GM23248 (cell line): ENCODE measurements around the gene ISCU. TPM values are rescaled to one million over a fixed set of nuclear protein-coding genes. Genes with fewer than 3 reads are reported as not detected.

Experiments
- DNase-seq: peaks from one replicate; pipeline ENCODE4 v3.0.0-alpha.2; 2015
- H2AFZ ChIP-seq: fragments of 200-600 bp; sonication (generic); 2 replicates; pipeline ENCODE4 v1.6.1; 2016; ENCODE audit warnings: antibody characterized with exemption
- H3F3A ChIP-seq: fragments of 200-600 bp; sonication (generic); 2 replicates; pipeline ENCODE4 v1.6.1; 2016; ENCODE audit warnings: mild to moderate bottlenecking, antibody characterized with exemption, mixed run types; ENCODE audit not compliant: insufficient read depth
- H3K27ac ChIP-seq: fragments of 200-600 bp; sonication (generic); 2 replicates; pipeline ENCODE4 v1.5.1; 2016; ENCODE audit warnings: mild to moderate bottlenecking
- H3K27me3 ChIP-seq: fragments of 200-600 bp; sonication (generic); replicated peaks from 2 replicates; pipeline ENCODE4 v1.6.1; 2016; ENCODE audit warnings: mild to moderate bottlenecking; ENCODE audit not compliant: insufficient read depth
- H3K36me3 ChIP-seq: fragments of 200-600 bp; sonication (generic); 2 replicates; pipeline ENCODE4 v1.6.1; 2016; ENCODE audit warnings: low read depth, mild to moderate bottlenecking
- H3K4me1 ChIP-seq: fragments of 200-600 bp; sonication (generic); 2 replicates; pipeline ENCODE4 v1.6.1; 2016; ENCODE audit warnings: mild to moderate bottlenecking; ENCODE audit not compliant: insufficient read depth
- H3K4me2 ChIP-seq: fragments of 200-600 bp; sonication (generic); one replicate; pipeline ENCODE4 v1.6.1; 2016; ENCODE audit warnings: mild to moderate bottlenecking; ENCODE audit not compliant: unreplicated experiment
- H3K4me3 ChIP-seq: fragments of 200-600 bp; sonication (generic); 2 replicates; pipeline ENCODE4 v1.5.1; 2016; ENCODE audit warnings: mild to moderate bottlenecking
- H3K79me2 ChIP-seq: fragments of 200-600 bp; sonication (generic); 2 replicates; pipeline ENCODE4 v1.6.1; 2016; ENCODE audit warnings: mild to moderate bottlenecking; ENCODE audit not compliant: insufficient read depth
- H3K9ac ChIP-seq: fragments of 200-600 bp; sonication (generic); 2 replicates; pipeline ENCODE4 v1.6.1; 2016; ENCODE audit warnings: mild to moderate bottlenecking
- H3K9me2 ChIP-seq: fragments of 200-600 bp; sonication (generic); 2 replicates; pipeline ENCODE4 v1.6.1; 2016; ENCODE audit warnings: mixed run types, mild to moderate bottlenecking, moderate library complexity; ENCODE audit not compliant: insufficient read depth
- H3K9me3 ChIP-seq: fragments of 200-600 bp; sonication (generic); one replicate; pipeline ENCODE4 v1.6.1; 2017; ENCODE audit warnings: low read depth
- H4K20me1 ChIP-seq: fragments of 200-600 bp; sonication (generic); 2 replicates; pipeline ENCODE4 v1.6.0; 2016; ENCODE audit not compliant: insufficient read depth
- EZH2 ChIP-seq: fragments of 200-600 bp; sonication (generic); IDR thresholded peaks from 2 replicates; pipeline ENCODE4 v1.6.1; 2018; ENCODE audit warnings: antibody characterized with exemption, mild to moderate bottlenecking; ENCODE audit not compliant: insufficient read depth, poor library complexity, severe bottlenecking
- EZH2phosphoT487 ChIP-seq: fragments of 200-600 bp; sonication (generic); IDR thresholded peaks from 2 replicates; pipeline ENCODE4 v1.6.1; 2018; ENCODE audit warnings: antibody characterized with exemption, moderate library complexity, mild to moderate bottlenecking, low read depth; ENCODE audit not compliant: insufficient read depth
- WGBS, 2 experiments: methylation state at CpG; one replicate each; pipeline ENCODE4 v1.1.6; 2015 to 2017; ENCODE audit warnings: low lambda C conversion rate in 2 of 2, low coverage in 1 of 2; ENCODE audit errors: missing lambda C conversion rate in 2 of 2; 5-methylcytosine and 5-hydroxymethylcytosine counted together
- in situ Hi-C: fragments of 300-500 bp; cut with MboI; formaldehyde crosslinking; loops from 2 replicates; pipeline ENCODE4 v1.15.0; 2020
- polyA plus RNA-seq: library from polyadenylated mRNA; unstranded; fragments of >200 nt; fragmentation: Nextera tagmentation; extraction: Ambion mirVana; gene quantifications from 2 replicates; pipeline ENCODE4 v1.2.1, GENCODE V29; 2016
- total RNA-seq: library from RNA; depleted of rRNA; stranded (reverse); fragments of >200 nt; shearing (Covaris generic); gene quantifications from 2 replicates; pipeline ENCODE4 v1.2.3, GENCODE V29; 2014

ISCU gene
- total and polyA plus RNA-seq, 2 experiments from 2014 or later = 159 to 237 TPM

DNA sequence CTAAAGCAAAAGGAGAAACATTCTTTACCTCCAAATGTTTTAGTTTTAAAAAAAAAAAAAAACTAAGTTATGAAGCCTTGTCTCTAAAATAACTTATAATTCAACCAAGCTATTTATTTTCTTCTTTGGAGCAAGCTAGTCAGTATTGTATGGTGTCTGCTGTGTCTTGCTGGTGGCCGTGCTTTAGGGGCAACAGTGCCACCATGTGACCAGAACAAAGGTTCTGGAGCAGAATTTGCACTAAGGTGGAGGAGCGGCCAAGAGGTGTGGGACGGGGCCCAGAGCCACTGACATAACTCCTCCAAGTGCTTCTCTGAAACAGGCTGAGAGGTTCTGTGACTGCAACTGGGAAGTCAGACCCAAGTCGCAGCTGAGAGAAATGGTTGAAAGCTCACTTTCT, 42.8 kb upstream of the ISCU start:
- Histone ChIP-seq H3K27me3 (no peaks in the 10 kb centered on the region), H3K4me2 (no peak overlapping the region), H3K36me3 (peaks cover 40% of the 10 kb centered on the region), H3K4me1 (peaks cover 16% of the 10 kb centered on the region), H4K20me1 (no peaks in the 10 kb centered on the region; the same call in 1 of the 2 replicates), H3K9ac (no peak overlapping the region), H3K9me2 (no peaks in the 10 kb centered on the region), H3K9me3 (no peaks in the 10 kb centered on the region), H3K4me3 (no peak overlapping the region), H2AFZ (no peak overlapping the region), H3K27ac (no peak overlapping the region), H3K79me2 (peaks cover 8% of the 10 kb centered on the region; the same call in 1 of the 2 replicates), H3F3A (peaks cover 7% of the 10 kb centered on the region; the same call in 1 of the 2 replicates)
- TF ChIP-seq EZH2phosphoT487 (no peak), EZH2 (no peak)
- 64 to 74% methylated on average over 4 of the region's 4 CpGs for WGBS, 2 experiments
- peak; percentile 19 for DNase-seq
- in situ Hi-C loops = no loop called here

DNA sequence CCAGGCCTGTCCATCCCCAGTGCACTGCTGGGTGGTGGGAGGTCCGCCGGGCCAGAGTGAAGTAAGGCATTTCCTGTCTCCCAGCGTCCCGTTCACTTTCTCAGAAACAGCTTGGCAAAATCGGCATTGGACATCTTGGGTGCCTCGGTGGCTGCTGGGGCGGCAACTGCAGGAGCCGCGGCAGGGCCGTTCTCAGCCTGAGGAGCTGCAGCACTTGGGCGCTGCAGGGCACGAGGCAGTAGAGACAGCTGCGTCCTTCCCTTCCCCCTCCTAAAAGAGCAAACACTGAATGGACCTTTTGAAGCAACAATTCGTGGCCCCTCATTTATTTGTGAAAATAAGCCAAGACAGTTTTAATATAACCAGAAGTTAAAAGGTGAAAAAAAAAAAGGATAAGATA, 39.0 kb upstream of the ISCU start:
- H3K4me1 ChIP-seq = peaks cover 20% of the 10 kb centered on the region
- H3F3A ChIP-seq = peaks cover 35% of the 10 kb centered on the region
- H3K79me2 ChIP-seq = no peaks in the 10 kb centered on the region
- no peaks in the 10 kb centered on the region for H3K9me2 ChIP-seq
- TF ChIP-seq EZH2phosphoT487 (no peak), EZH2 (no peak)
- in situ Hi-C loops = no loop called here
- 78 to 81% methylated on average over 14 of the region's 14 CpGs for WGBS, 2 experiments
- no peak overlapping the region for H2AFZ ChIP-seq
- no peak overlapping the region for H3K4me3 ChIP-seq
- no peak overlapping the region for H3K4me2 ChIP-seq
- H3K36me3 ChIP-seq = peaks cover 49% of the 10 kb centered on the region
- H3K27me3 ChIP-seq = no peaks in the 10 kb centered on the region
- no peak overlapping the region for H3K27ac ChIP-seq
- no peak overlapping the region for H3K9ac ChIP-seq
- H3K9me3 ChIP-seq = no peaks in the 10 kb centered on the region
- DNase-seq = no peak
- H4K20me1 ChIP-seq = no peaks in the 10 kb centered on the region; the same call in 1 of the 2 replicates

GRCh38 chr12:108525681-108526080, 36.7 kb upstream of the ISCU start:
- Histone ChIP-seq H4K20me1 (no peaks in the 10 kb centered on the region), H3F3A (peaks cover 35% of the 10 kb centered on the region), H3K4me2 (peak overlapping the region; percentile 29), H2AFZ (no peak overlapping the region), H3K4me3 (no peak overlapping the region), H3K36me3 (peaks cover 53% of the 10 kb centered on the region; the same call in 1 of the 2 replicates), H3K9me3 (no peaks in the 10 kb centered on the region), H3K27ac (peak overlapping the region; percentile 72), H3K4me1 (peaks cover 11% of the 10 kb centered on the region), H3K79me2 (peaks cover 5% of the 10 kb centered on the region; the same call in 1 of the 2 replicates), H3K9me2 (no peaks in the 10 kb centered on the region), H3K9ac (peak overlapping the region; percentile 39; the same call in 1 of the 2 replicates), H3K27me3 (no peaks in the 10 kb centered on the region)
- TF ChIP-seq EZH2 (no peak), EZH2phosphoT487 (no peak)
- WGBS, 2 experiments = 18 to 27% methylated on average over 5 of the region's 5 CpGs
- in situ Hi-C loops = no loop called here
- peak; percentile 89 for DNase-seq

DNA sequence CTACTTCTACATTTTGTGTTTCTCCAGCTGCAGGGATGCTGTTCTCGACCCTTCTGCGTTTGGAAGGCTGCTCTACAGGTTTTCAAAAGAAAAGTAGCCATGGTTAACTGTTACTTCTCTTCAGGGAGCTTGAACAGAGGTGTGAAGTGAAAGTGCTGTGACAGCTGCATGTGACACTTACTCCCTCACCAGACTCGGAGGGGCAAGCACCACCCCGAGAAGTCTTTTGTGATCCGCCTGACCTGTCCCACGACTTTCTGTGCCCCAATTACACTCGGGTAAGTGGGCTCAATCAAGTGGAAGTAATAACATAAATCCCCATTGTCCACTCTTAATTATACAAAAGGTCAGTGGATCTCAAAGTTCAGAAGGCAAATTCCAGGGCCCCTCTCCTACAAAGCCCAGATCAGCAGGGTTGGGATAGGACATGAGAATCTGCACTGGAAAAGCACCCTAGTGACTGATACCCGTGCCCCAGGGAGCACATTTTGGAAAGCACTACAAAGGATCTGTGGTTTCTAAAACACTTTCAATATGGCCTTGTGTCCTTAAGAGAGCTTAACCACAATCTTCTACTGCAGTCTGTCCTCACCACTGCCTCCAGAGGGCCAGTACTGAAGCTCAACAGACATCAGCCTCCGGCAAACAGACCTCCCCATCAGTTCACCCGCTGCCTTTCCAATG, 35.8 kb upstream of the ISCU start:
- H3K9ac ChIP-seq = no peak overlapping the region
- in situ Hi-C loops = no loop called here
- H3F3A ChIP-seq = peaks cover 32% of the 10 kb centered on the region
- H4K20me1 ChIP-seq = no peaks in the 10 kb centered on the region
- peak; percentile 61 for DNase-seq
- H3K27ac ChIP-seq = peak overlapping the region; percentile 8; the same call in 1 of the 2 replicates
- no peaks in the 10 kb centered on the region for H3K9me3 ChIP-seq
- peaks cover 5% of the 10 kb centered on the region; the same call in 1 of the 2 replicates for H3K79me2 ChIP-seq
- no peak overlapping the region for H2AFZ ChIP-seq
- WGBS, 2 experiments = 74 to 77% methylated on average over 10 of the region's 10 CpGs
- H3K4me2 ChIP-seq = no peak overlapping the region
- peaks cover 11% of the 10 kb centered on the region for H3K4me1 ChIP-seq
- no peaks in the 10 kb centered on the region for H3K9me2 ChIP-seq
- no peak for TF ChIP-seq EZH2
- TF ChIP-seq EZH2phosphoT487 = no peak
- peaks cover 51% of the 10 kb centered on the region for H3K36me3 ChIP-seq
- H3K27me3 ChIP-seq = no peaks in the 10 kb centered on the region
- no peak overlapping the region for H3K4me3 ChIP-seq

- Histone ChIP-seq H3K4me3 (no peak overlapping the region), H3K9ac (no peak overlapping the region), H3K36me3 (peaks cover 47% of the 10 kb centered on the region), H3K79me2 (peaks cover 5% of the 10 kb centered on the region; the same call in 1 of the 2 replicates), H3K27me3 (no peaks in the 10 kb centered on the region), H3K9me2 (no peaks in the 10 kb centered on the region), H3F3A (peaks cover 32% of the 10 kb centered on the region), H3K4me1 (peaks cover 11% of the 10 kb centered on the region), H3K4me2 (no peak overlapping the region), H3K9me3 (no peaks in the 10 kb centered on the region), H2AFZ (no peak overlapping the region), H4K20me1 (no peaks in the 10 kb centered on the region), H3K27ac (no peak overlapping the region)
- 97 to 100% methylated on average over 6 of the region's 6 CpGs for WGBS, 2 experiments
- no peak for TF ChIP-seq EZH2
- no peak for TF ChIP-seq EZH2phosphoT487
- DNase-seq = no peak
- in situ Hi-C loops = no loop called here
Observed at GRCh38 chr12:108527166-108527496, 35.3 kb upstream of the ISCU start.
